AG04449 (cell line): ENCODE data around the gene SLIT3.

ENCODE experiments used
- CTCF ChIA-PET: fragments of 350-600 bp; formaldehyde crosslinking; extraction: SDS; loops from one replicate; lab custom pipeline; 2021; ENCODE audit warnings: antibody characterized with exemption; lab: Yijun Ruan, JAX
- POLR2A ChIA-PET: fragments of 400-600, 350-600 bp; formaldehyde crosslinking; extraction: SDS; loops from one replicate; lab custom pipeline; 2020; ENCODE audit warnings: antibody characterized with exemption, inconsistent platforms; lab: Yijun Ruan, JAX
- DNase-seq: peaks from one replicate; pipeline ENCODE4 v3.0.0-alpha.2; 2010; ENCODE audit warnings: low read depth, low spot score
- H3K4me3 ChIP-seq: 2 replicates; pipeline ENCODE4 v1.5.1; 2011; ENCODE audit warnings: low read depth, mild to moderate bottlenecking, control low read depth, low read length
- CTCF ChIP-seq: IDR thresholded peaks from one replicate; pipeline ENCODE4 v1.5.1; 2011; ENCODE audit warnings: mild to moderate bottlenecking, moderate library complexity, low read length, control low read depth, inconsistent platforms; ENCODE audit not compliant: insufficient read depth; ENCODE audit errors: missing control alignments

SLIT3 gene

GRCh38 chr5:168859471-168859870, 441.5 kb downstream of the SLIT3 start:
- no peak overlapping the region for H3K4me3 ChIP-seq
- no peak for DNase-seq
- CTCF ChIA-PET, result interaction anchor here (1.3 kb wide), 1 partner anchor 10 kb away, joined by 4 read pairs; no protein-coding TSS in a partner anchor
- POLR2A ChIA-PET, result no interaction called here
- no peak for TF ChIP-seq CTCF

- no peak overlapping the region for H3K4me3 ChIP-seq
- no peak for TF ChIP-seq CTCF
- POLR2A ChIA-PET, result no interaction called here
- no peak for DNase-seq
- CTCF ChIA-PET, result interaction anchor here (1.3 kb wide), 1 partner anchor 11 kb away, joined by 4 read pairs; no protein-coding TSS in a partner anchor
These were observed 441.9 kb downstream of the SLIT3 start for GRCh38 chr5:168858994-168859393.

- DNase-seq, result no peak
- H3K4me3 ChIP-seq, result no peak overlapping the region
- ChIA-PET CTCF (no interaction called here), POLR2A (no interaction called here)
- no peak for TF ChIP-seq CTCF
These were observed 442.6 kb downstream of the SLIT3 start for GRCh38 chr5:168858371-168858770.

GRCh38 chr5:168853972-168854371, 447.0 kb downstream of the SLIT3 start:
- CTCF ChIA-PET, result no interaction called here
- no peak for TF ChIP-seq CTCF
- H3K4me3 ChIP-seq, result no peak overlapping the region
- DNase-seq, result no peak
- POLR2A ChIA-PET, result interaction anchor here (0.6 kb wide), 1 partner anchor 23 kb away, joined by 3 read pairs; no protein-coding TSS in a partner anchor

- ChIA-PET CTCF (interaction anchor here (0.9 kb wide), 1 partner anchor 21 kb away, joined by 3 read pairs; no protein-coding TSS in a partner anchor), POLR2A (no interaction called here)
- no peak for TF ChIP-seq CTCF
- DNase-seq, result no peak
- H3K4me3 ChIP-seq, result no peak overlapping the region
These were observed 448.6 kb downstream of the SLIT3 start for GRCh38 chr5:168852329-168852728.

GRCh38 chr5:168851902-168852321, 449.0 kb downstream of the SLIT3 start:
- peak; percentile 79 for DNase-seq
- ChIA-PET POLR2A (no interaction called here), CTCF (interaction anchor here (0.9 kb wide), 1 partner anchor 21 kb away, joined by 3 read pairs; no protein-coding TSS in a partner anchor)
- no peak for TF ChIP-seq CTCF
- H3K4me3 ChIP-seq, result no peak overlapping the region
